ENCODE measurements around the gene FRMD4A.

The FRMD4A gene

DNA sequence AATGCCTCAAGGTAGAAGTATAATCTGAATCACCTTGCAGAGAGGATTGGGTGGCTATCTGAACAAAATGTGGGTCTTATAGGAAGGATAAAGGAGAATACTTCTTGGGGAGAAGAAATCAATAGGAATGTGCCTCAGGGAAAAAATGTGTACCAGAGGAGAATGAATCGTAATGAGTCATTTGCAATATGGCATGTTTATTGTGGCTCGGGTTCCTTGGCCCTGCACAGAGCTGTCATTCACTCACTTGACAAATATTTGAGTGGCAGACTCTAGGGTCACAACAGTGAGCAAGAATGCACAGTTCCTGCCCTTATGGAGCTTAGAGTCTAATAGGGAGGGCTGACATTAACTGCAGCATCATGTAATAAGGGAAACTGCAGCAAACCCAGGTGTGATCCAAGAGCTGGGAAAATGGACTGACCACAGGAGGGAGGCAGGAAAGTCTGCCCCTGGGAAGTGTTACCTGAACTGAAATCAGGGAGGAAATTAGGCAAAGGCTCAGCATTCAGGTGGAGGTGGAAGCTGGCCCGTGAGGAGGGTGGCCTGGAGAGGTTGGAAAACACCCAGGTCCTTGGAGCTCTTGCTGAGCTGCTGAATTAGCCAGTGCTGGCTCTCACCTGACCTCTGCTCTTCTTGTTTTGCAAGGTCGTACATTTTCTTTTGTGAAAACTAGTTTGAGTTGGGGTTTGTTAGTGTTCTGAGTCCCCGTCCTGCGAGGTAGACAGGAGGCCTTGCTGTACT is 203.9 kb downstream of the FRMD4A start:
- H3K27ac ChIP-seq = no peak overlapping the region
- no peak overlapping the region for H3K4me3 ChIP-seq

DNA sequence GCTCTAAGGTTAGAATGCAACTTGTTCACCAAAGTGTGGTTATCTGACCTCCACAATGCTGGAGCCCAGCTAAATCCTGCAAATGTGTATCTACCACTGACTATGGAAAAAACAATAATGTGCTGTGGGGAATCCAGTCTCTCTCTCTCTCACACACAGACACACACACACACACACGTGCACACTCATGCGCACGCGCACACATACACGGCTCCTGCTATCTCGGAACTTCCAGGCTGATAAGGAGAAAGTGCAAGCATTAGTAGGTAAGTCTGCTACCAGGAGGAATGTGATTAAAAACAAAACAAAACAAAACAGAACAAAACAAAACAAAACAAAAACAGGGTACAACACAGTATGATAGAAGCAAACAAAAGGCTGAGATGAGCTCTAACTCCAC is 205.2 kb downstream of the FRMD4A start:
- Histone ChIP-seq H3K4me3 (no peak overlapping the region), H3K27ac (no peak overlapping the region)

DNA sequence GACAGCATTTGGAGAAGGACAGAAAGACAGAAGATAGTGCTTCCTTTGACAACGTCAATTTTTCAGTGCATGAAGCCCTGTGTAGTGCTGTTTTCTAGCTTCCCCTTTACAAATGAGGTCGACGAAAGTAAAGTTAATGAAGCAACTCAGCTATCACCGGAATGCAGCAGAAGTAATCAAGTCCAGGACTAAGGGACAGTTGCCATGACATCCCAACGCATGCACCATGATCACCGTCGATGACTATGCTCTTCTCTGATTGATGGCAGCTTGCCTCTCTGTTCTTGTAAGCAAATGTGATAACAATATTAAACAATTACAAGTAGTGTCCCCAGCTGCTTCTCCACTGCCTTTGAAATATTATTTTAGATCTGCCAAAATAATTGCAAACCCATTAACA is 205.8 kb downstream of the FRMD4A start:
- no peak overlapping the region for H3K27ac ChIP-seq
- no peak overlapping the region for H3K4me3 ChIP-seq

DNA sequence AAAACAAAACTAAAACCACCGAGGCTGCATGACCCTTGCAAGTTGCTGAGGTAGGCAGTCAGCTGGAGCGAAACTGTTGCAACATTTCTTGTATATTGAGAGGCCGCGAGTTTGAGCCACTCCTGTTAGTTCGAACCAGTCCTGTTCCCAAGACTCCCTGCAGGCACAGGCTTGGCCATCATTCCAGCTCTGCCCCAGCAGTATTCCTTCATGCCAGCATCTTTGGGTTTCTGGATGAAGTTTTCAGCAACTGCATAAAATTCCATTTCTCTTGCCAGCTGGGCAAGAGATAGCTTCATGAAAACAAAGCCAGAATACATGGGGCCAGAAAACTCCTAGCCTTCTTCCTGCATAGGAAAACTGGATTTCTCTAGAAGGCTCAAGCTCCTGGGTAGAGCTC is 207.6 kb downstream of the FRMD4A start:
- Histone ChIP-seq H3K27ac (no peak overlapping the region), H3K4me3 (no peak overlapping the region)

DNA sequence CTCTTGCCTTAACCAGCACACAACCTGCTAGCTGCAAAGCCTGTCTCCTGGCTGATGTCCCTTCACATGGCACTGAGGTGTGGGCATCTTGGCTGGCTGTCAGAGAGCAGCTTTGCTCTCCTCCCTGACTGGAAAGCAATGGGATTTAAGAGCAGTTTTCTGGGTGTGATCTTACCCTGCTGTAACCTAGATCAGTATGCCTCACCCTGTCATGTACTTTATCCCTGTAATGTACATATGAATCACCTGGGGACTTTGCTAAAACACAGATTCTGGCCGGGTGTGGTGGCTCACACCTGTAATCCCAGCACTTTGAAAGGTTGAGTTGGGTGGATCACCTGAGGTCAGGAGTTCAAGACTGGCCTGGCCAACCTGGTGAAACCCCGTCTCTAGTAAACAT is 209.9 kb downstream of the FRMD4A start:
- no peak overlapping the region for H3K4me3 ChIP-seq
- H3K27ac ChIP-seq = no peak overlapping the region

DNA sequence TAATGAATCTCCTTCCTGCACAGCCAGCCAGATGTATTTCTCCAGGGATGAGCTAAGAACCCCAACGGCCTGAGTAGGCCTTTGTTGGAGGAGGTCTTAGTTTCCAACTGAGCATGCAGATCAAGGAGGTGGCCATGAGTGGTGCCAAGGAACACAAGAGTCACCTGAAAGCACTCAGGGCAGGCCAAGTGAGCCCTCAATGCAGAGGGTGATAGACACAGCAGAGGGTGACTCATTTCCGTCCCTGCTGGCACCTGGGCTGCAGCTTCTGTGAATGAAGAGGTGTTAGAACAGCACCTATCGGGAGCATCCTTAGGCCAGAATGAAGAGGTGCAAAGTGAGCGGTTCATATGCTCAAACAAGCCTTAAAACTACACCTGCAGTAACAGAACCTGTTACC is 211.8 kb downstream of the FRMD4A start:
- no peak overlapping the region for H3K4me3 ChIP-seq
- no peak overlapping the region for H3K27ac ChIP-seq

DNA sequence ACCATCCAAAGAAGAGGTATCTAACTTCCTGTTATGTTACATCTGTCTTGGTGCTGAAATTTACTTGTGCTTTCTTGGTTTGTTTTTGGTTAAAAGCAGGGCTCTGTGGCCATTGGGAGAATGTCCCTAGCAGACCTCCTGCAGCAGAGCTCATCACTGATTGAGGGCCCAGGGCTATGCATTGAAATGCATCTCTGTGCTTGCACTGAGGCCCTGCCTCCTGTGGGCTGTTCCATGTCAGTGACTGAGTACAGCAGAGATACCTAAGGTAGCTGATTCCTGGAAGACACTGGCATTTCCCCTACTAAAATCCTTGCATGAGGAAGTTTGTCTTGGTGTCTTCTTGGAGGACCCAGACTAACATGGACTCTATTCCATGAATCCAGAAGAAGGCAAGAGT is 213.9 kb downstream of the FRMD4A start:
- H3K27ac ChIP-seq = no peak overlapping the region
- H3K4me3 ChIP-seq = no peak overlapping the region

DNA sequence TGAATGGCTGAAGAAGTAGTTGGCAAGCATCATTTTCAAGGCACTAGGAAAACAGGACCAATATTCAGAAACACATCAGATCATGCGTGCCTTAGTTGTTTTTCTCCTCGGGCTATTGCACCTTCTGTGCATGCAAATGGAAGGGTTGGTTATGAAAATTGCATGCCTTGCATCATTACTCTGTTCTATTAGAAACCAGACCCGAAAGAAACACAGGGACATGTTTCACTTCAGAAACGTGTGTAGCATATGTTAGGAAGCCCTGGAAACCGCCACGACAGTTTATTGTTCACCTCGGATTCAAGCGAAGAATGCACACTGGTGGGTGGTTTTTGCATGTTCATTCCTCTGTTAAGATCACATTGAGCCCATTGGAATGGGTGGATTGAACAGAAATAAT is 214.7 kb downstream of the FRMD4A start:
- H3K4me3 ChIP-seq = no peak overlapping the region

DNA sequence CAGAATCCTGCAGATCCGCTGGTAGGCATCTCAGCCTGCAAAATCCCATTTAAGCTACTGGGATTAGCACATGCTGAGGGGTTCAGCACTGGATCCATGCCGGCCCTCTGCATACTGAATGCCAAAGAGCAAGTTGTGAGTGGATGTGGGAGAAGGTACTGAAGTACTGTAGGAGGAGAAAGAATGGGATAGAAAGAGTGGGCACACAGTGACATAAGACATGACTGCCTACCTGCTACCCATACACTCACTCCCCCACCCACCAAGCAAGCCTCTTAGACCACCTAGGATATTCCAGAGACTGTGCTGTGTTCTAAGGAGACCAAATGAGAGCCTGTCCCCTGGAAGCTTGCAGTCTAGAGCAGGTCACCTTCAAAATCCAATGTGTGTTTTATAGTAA is 215.9 kb downstream of the FRMD4A start:
- H3K27ac ChIP-seq = no peak overlapping the region
- no peak overlapping the region for H3K4me3 ChIP-seq

More for the DNA sequence above, 214.7 kb downstream of the FRMD4A start:
- H3K27ac ChIP-seq = no peak overlapping the region

DNA sequence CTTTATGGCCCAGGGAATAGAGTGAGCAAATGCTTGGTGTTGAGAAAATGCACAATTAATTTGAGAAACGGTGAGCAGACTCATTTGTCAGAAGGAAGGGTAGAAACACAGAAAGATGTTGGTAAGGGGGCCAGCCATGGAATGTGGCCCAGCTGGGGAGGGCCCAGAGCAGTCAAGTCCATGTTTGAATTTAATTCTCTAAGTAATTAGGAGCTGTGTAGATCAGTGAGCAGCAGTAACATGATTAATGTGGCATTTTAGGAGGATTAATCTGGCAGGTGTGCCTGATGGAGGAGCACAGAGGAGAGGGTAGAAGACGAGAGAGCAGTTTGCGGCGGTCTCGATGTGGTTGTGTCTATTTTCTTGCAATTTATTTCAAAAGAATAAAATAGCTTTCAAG is 218.7 kb downstream of the FRMD4A start:
- H3K27ac ChIP-seq = no peak overlapping the region
- H3K4me3 ChIP-seq = no peak overlapping the region

DNA sequence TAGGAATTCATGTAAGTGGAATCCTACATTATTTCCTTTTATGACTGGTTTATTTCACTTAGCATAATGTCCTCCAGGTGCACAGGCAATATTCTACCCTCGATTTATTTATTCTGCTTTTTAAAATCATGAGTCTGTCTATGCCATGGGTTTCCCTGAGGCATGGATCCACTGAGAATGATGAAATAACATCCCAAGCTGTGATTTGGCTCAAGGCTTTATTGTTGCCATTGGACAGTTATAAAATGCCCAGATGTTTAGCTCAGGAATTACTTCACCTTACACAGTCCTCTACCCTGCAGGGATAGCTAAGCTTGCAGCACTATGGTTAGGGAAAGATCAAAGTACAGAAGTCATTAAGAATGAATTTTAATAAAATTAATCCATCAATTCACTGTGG is 219.5 kb downstream of the FRMD4A start:
- no peak overlapping the region for H3K4me3 ChIP-seq

DNA sequence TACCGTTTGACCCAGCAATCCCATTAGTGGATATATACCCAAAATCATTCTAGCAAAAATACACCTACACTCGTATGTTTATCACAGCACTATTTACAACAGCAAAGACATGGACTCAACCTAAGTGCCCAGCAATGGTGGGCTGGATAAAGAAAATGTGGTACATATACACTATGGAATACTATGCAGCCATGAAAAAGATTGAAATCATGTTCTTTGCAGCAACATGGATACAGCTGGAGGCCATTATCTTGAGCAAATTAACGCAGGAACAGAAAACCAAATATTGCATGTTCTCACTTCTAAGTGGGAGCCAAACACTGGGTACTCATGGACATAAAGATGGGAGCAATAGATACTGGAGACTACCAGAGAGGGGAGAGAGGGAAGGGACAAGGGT is 223.9 kb downstream of the FRMD4A start:
- Histone ChIP-seq H3K27ac (no peak overlapping the region), H3K4me3 (no peak overlapping the region)

More for the DNA sequence above, 219.5 kb downstream of the FRMD4A start:
- no peak overlapping the region for H3K27ac ChIP-seq

DNA sequence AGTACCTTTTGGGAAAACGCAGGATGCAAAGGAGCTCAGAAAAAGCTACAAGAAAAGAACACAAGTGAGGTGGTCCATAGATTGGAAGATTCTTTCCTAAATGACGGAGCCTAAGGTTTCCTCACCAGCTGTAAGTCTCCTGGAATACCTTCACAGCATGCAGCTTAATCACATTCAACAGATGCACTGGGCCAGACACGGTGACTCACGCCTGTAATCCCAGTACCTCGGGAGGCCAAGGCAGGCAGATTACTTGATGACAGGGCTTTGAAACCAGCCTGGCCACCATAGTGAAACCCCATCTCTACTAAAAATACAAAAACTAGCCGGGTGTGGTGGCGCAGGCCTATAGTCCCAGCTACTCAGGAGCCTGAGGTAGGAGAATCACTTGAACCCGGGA is 228.7 kb downstream of the FRMD4A start:
- no peak overlapping the region for H3K4me3 ChIP-seq
- no peak overlapping the region for H3K27ac ChIP-seq

DNA sequence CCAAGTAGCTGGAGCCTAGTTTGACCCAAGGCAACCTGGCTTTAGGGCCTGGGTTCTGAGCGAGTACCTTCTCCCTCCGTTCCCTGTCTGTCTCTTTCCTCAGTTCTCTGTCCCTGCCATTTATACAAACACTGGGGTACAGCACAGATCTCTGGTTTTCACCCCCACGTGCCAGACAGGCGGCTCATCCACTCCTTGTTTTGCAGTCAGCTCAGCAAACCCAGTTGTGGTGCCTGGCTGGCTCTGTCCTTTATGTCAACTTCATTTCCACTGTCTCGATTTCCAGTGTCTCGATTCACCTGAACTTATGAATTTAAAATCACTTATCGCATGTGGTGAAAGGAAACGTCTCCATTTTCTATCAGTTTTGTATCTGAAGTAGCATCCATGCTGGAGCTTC is 230.8 kb downstream of the FRMD4A start:
- H3K27ac ChIP-seq = no peak overlapping the region

DNA sequence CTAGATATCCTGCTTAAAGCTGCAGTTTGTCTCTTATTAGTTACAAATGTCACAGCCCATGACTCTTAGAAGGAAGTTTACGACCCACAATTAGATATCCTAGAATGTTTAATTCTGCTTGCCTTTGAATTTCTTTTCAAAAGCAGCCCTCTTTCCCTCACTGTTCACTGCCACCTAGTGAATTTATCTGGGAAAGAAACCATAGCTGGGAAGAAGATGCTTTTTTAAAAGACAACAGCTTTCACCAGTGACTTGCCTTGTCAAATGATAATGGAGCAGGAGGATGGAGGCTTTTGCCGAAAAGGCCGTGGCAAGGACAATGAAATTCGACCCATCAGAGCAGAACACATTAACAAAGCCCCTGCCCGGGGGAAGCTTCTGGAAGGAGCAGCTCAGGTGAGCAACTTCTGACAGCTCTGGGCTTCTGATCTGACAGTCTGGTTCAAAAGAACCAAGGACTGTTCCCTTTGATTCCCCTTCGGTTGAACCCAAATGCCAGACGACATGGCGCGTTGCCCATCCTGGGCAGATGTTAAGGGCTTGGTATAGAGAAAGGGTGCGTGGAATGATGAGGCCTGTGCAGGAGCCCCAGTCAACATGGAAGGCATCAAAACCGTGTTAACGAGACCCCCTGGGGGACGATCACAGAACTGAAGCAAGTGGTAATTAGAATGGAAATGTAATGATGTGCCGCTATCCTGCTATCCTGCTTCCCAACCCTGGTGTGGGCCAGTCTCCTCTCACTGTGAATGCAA is 236.8 kb downstream of the FRMD4A start:
- Histone ChIP-seq H3K27ac (no peak overlapping the region), H3K4me3 (no peak overlapping the region)

More for the DNA sequence above, 230.8 kb downstream of the FRMD4A start:
- H3K4me3 ChIP-seq = no peak overlapping the region

DNA sequence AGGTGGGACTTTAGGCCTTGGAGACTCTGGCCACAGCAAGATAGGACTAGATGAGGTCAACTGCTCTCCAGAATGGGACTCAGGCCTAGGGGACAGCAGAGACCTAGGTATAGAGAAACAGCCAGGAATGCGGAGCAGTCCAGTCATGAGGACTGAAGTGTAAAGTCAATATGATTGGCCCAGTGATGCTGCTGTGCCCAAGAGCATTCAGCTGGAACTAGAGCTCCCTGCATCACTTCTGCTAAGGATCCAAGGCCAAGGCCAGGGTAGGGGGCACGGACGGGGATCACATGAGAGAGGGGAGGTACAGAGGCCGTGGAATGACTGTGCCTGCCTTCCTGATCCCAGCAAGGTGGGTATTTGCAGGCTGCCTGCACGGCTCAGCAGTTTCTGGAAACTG is 237.9 kb downstream of the FRMD4A start:
- Histone ChIP-seq H3K4me3 (no peak overlapping the region), H3K27ac (no peak overlapping the region)

DNA sequence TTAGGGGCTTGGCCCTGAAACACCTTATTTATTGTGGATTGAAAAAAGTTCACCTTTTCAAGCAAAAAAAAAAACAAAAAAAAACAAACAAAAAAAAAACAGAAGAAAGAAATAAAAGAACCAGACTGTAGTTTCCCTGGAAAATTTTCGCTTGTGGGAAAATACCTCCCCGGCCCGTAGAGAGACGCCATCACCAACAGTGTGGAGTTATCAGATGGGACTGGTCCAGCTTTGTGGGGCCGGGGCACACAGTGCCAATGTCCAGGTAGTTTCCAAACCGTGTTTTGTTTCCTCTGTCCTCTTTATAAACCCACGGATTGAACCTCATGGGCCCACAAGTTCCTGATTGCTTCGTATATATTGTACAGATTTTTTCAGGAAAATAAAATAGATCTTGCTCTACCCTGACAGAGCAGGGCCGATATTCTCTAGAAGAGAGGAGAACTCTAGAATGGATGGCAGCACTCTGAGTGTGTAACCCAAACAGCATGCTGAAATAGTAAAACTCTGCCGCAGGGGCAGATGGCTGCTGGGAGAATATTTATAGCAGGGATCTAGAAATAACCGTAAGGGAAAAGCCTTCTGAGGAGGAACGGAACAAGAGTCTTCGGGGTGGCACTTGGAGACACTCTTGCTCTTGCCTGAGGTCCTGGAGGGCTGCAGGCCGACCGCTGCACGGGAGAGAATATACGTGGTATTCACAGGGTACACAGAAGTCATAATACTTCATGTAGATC is 241.0 kb downstream of the FRMD4A start:
- H3K27ac ChIP-seq = no peak overlapping the region
- no peak overlapping the region for H3K4me3 ChIP-seq

DNA sequence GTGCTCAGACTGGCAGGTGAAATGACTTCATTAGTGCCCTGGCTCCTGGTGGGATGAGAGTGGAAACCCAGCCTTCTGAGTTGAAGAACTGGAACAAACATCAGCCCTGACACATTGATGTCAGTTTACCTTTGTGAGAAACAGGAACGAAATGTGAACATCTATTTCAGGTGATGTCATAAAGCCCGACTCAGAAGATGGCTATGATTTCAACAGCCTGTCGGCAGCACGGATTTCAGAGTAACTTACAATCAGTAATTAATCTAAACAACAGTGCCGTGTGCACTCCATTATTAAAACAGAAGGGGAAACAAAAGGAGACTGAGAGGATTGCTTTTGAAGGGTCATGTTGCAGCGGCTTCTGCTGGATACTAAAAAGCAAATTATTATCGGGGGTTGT is 243.2 kb downstream of the FRMD4A start:
- H3K27ac ChIP-seq = no peak overlapping the region
- no peak overlapping the region for H3K4me3 ChIP-seq

DNA sequence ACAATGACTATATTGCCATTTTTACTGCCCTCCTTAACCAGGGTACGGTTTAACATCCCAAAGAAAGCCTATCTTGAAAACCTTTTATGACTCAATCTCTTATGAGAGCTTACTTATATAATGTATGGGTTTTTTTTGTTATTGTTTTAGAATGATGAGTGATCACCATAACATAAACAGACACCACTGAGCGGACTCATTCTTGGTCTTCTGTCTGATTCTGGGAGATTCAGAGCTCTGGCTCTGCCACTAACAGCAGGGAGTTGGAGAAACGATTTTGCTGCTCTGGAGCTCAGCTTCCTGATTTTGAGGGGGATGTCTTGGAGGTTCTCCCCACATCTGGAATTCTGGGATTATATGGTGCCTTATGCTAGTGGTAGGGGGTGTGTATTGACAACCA is 244.1 kb downstream of the FRMD4A start:
- H3K27ac ChIP-seq = no peak overlapping the region

DNA sequence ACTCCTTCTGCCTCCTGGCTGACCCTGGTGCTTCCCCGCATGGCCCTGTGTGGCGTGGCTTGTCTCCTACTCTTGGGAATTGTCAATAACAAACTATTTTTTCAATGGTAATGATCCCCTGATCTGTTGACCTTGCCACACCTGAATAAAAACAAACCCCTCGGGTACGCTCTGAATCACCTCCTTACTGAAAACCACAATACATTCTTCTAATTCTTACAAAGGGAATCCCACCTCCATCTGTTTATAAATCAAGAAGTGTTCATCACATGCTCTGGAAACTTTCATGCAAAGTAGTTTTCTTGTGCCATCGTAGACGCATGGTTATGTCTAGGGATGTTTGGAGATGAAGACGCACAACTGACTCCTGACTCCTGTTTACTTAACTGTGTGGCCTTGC is 245.8 kb downstream of the FRMD4A start:
- Histone ChIP-seq H3K4me3 (no peak overlapping the region), H3K27ac (no peak overlapping the region)

More for the DNA sequence above, 244.1 kb downstream of the FRMD4A start:
- H3K4me3 ChIP-seq = no peak overlapping the region

DNA sequence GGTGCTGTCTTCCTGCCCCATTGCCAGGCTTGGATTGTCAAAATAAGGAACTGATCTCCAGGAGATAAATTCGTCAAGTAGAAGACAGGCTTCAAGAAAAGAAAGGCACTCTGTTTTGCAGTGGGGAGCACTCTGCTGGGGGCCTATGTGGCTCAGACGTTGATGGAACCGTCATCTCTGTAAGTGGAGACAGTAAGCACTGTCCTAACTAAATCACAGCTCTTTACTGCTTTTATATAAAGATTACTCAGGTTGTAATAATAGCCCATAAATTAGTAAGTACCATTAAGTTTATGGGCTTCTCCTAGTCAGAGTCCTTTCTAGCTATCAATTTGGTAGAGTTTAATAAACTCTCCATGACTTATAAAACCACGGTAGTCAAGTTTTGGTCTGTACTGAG is 249.9 kb downstream of the FRMD4A start:
- H3K27ac ChIP-seq = no peak overlapping the region
- no peak overlapping the region for H3K4me3 ChIP-seq

Data from skin epidermis (tissue), 12 donors.